LNCaP clone FGC (cell line): ENCODE measurements around the gene GPC3.
"Not testable (repeated sequence)": the region's sequence is repeated elsewhere in the genome, so short reads cannot be mapped to it uniquely, and the experiment has no call there.

Experiments
- DNase-seq: peaks from one replicate; pipeline ENCODE4 v3.0.0-alpha.2; 2011; ENCODE audit warnings: low read depth
- H3K4me3 ChIP-seq: 2 replicates; pipeline ENCODE4 v1.5.1; 2011; ENCODE audit warnings: mild to moderate bottlenecking, low read depth, low read length, control low read depth
- TF ChIP-seq, protein P1 (sequence below): IDR thresholded peaks from 2 replicates; pipeline ENCODE4 v1.5.1; 2012; ENCODE audit warnings: mild to moderate bottlenecking; ENCODE audit not compliant: control insufficient read depth, insufficient read depth; ENCODE audit errors: extremely low read depth

GPC3 gene

DNA sequence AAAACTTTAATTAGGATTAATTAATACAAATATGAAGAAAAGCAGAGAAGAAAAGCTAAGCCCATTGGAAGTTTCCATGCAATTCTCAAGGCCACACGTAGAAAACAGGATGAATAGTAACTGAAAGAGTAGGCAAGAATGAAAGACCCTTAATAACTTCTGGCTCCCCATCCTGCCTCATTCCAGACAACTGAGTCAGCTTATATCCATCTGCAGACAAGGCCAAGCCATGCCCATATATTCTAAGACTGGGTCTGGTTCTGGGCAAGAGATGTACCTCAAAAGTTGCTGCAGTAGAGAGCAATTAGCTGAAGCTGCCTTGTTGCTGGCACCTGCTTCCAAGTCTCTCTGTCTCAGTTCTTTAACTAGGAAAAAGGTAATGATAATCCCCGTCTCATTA, 244.1 kb downstream of the GPC3 start:
- TF ChIP-seq, protein P1, sequence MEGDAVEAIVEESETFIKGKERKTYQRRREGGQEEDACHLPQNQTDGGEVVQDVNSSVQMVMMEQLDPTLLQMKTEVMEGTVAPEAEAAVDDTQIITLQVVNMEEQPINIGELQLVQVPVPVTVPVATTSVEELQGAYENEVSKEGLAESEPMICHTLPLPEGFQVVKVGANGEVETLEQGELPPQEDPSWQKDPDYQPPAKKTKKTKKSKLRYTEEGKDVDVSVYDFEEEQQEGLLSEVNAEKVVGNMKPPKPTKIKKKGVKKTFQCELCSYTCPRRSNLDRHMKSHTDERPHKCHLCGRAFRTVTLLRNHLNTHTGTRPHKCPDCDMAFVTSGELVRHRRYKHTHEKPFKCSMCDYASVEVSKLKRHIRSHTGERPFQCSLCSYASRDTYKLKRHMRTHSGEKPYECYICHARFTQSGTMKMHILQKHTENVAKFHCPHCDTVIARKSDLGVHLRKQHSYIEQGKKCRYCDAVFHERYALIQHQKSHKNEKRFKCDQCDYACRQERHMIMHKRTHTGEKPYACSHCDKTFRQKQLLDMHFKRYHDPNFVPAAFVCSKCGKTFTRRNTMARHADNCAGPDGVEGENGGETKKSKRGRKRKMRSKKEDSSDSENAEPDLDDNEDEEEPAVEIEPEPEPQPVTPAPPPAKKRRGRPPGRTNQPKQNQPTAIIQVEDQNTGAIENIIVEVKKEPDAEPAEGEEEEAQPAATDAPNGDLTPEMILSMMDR = no peak
- DNase-seq = no peak
- no peak overlapping the region for H3K4me3 ChIP-seq

DNA sequence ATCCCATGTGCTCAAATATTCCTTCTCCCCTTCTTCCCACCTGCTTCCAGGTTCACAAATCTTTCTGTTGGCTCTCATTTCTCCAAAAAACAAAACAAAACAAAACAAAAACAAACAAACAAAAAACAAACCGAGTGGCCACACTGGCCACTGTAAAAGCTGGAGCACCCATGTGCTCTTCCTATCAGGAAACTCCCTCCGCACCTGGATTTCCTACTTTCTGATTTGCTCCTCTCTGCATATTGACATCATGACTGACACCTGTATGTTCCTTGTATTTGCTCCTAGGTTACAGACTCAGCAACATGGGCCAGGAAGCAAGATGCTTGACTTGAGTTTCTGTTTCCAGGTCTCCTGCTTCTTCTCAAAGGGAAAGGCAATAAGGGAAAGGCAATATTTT, 258.8 kb downstream of the GPC3 start:
- no peak overlapping the region for H3K4me3 ChIP-seq
- TF ChIP-seq, protein P1 = no peak
- no peak for DNase-seq

DNA sequence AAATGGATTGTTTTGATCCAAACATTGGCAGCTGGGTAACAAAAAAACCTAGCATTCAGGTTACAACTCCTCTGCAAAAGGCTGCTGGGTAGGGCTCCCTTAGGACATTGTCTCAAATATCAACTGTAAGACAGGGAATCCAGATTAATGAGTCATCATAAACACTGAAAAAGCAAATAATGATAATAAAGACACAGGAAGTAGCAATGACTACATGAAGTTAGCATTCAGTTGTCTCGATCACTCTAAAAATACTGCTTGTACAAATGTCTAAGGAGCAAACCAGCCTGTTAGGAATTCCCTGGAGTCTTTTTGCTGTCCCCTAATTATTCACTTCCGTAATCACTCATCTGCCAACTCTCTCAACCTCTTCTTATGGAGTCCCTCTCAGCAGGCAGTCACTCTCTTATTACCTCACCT, 259.2 kb downstream of the GPC3 start:
- no peak overlapping the region for H3K4me3 ChIP-seq
- peak; percentile 1 for DNase-seq
- TF ChIP-seq, protein P1 = no peak

DNA sequence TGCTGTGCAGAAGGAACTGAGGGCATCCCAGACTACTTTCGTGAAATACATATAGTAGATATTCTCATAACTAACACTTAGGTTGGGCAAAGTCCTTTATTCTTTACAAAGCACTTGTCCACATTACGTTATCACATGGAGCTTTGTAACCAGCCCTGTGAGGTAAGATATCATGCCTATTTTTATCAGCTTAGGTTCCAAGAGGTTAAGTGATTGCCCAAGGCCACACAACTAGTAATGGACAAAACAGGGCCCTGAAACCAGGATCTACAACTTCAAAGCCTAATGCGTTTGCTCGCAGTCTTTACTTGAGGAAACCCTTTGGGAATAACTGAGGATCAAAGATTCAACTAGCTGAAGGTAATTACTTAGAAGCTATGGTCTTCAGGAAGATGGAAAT, 261.5 kb downstream of the GPC3 start:
- TF ChIP-seq, protein P1 = no peak
- no peak for DNase-seq

DNA sequence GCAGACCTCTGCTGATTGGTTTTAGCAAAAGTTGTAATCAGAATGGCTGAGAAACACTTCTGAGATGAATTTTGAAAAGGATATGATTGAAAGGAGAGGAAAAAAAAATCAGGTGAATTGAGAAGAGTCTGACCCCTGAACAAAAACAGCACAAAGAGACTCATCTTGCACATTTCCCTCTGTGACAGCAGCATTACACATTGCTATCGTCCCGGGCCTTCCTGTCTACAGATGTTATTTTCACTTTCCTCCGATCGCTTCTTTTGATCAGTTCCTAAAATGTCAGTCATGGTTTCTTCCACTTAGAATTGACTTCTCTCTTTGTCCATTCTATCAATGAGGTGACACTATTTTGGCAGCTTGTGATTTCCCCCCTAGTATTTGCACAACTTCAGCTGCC, 262.6 kb downstream of the GPC3 start:
- H3K4me3 ChIP-seq = no peak overlapping the region
- no peak for DNase-seq
- TF ChIP-seq, protein P1 = no peak

More for the DNA sequence above, 261.5 kb downstream of the GPC3 start:
- no peak overlapping the region for H3K4me3 ChIP-seq

DNA sequence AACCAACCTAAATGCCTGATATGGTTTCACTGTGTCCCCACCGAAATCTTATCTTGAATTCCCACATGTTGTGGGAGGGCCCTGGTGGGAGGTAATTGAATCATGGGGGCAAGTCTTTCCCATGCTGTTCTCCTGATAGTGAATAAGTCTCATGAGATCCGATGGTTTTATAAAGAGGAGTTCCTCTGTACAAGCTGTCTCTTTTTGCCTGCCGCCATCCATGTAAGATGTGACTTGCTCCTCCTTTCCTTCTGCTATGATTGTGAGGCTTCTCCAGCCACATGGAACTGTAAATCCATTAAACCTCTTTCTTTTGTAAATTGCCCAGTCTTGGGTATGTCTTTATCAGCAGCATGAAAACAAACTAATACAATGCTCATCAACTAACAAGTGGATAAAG, 265.1 kb downstream of the GPC3 start:
- DNase-seq, H3K4me3 ChIP-seq: not testable (repeated sequence)

DNA sequence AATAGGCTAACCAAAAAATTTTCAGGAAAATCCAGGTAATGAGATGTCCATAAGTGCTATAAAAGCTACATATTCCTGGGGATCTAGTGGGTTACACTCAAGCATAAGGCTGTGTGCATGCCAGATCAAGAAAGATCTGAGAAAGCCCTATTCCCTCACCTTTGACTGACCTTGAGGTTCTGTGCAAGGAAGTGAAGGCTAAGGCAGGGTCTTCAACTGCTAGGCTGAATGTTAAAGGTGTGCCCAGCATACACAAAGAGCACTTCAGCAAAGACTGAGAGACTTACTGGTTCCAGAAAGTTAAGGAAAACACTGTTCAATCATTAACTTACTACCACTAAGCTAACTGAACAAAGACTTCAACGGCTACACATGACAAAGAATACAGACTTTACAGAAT, 269.7 kb downstream of the GPC3 start:
- TF ChIP-seq, protein P1 = no peak
- no peak for DNase-seq
- H3K4me3 ChIP-seq = no peak overlapping the region
